ENCODE results near the gene LMTK3. TPM values are rescaled to one million over a fixed set of nuclear protein-coding genes. Genes with fewer than 3 reads are reported as not detected.
A peak's percentile ranks its signal among the peaks of the same experiment; 100 is the strongest.
"Not testable (repeated sequence)": the region's sequence is repeated elsewhere in the genome, so short reads cannot be mapped to it uniquely, and the experiment has no call there.

LMTK3 gene
- total RNA-seq, 1 donor from 2014 or later, result 21.0 TPM

- no peak for DNase-seq (ENCODE audit: low spot score)
These were observed 3.7 kb downstream of the LMTK3 start for GRCh38 chr19:48507911-48508439.

DNA sequence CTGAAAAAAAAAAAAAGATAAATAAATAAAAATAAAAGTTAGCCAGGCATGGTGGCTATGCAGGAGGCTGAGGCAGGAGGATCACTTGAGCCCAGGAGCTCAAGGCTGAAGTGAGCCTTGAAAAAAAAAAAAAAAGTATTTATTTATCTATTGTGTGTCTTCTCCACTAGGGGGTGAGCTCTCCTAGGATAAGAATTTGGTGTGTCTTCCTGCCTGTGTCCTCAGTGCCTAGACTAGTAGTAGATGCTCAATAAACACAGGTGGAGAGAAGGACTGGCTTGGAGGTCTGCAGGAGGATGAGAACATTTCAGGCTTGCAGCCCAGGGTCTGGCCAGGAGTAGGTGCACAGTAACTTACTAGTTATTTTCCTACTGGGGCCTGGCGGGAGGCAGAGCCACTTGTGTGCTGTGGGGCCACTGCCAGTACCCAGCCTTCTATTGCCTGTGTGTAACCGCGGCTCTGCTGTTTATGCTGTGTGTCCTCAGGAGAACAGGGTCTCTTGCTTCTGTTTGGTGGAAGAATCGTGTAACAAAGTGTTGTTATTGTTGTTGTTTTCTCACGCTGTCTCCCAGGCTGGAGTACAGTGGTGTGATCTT is 5.4 kb downstream of the LMTK3 start:
- DNase-seq (ENCODE audit: low spot score), result no peak

- DNase-seq (ENCODE audit: low spot score), result no peak
These were observed 9.2 kb downstream of the LMTK3 start for GRCh38 chr19:48502350-48503018.

- peak; percentile 95 for DNase-seq (ENCODE audit: low spot score)
These were observed 9.9 kb downstream of the LMTK3 start for GRCh38 chr19:48501494-48502349.

DNA sequence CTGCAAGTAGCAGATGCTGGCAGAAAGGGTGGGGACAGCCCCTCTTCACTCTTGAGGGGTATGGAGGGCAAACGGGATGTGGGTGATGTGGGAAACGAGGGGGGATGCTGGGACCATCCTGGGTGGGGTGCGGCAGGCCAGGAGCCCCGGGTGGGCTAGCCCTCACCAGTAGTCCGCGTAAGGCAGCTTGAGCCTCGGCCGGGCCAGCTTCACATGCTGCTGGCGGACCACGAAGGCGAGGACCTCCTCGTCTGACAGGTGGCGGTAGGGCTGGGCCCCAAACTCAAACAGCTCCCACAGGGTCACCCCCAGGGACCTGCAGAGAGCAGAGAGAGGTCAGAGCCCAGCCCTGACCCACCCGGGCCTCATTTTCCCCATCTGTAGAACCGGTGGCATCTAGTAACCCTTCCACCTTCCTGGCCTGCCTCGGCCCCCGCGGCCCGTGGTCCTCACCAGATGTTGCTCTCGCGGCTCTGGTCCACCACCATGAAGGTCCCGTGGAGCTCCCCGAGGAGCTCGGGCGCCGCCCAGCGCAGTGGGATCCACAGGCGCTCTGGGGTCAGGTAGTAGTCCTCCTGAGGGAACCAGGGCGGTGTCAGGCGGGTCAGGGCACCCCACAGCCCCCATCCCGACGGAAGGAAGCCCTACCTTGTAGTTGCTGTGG is 10.7 kb downstream of the LMTK3 start:
- no peak for DNase-seq (ENCODE audit: low spot score)

DNA sequence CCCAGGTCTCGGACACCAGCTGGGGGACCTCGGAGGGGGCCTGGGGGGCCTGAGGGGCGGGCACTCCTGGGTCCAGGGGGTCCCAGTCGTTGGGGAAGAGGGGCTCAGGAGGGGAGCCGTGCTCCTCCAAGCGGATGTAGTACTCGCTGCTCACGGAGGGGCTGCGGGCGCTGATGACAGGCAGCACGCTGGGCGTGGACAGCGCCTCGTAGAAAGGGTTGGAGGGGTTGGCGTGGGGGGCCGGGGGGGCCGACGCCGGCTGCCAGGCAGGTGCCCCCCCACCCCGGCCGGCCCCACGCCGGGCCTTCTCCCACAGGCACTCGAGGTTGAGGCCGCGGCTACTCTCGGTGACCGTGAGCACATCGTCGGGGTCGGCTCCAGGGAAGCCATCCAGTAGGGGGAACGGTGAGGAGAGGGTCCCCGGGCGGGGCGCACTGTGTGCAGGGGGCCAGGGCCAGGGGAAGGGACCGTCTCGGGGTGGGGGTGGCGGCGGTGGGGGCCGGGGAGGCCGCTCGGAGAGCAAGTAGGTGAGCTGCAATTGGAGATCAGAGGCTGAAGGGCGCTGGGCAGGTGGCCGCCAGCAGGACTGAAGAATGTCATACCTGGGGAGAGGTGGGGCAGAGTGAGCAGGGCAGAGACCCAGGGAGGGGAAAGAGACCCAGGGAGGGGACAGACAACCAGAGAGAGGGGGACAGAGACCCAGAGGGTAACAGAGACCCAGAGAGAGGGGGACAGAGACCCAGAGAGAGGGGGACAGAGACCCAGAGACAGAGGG is 12.1 kb downstream of the LMTK3 start:
- DNase-seq (ENCODE audit: low spot score), result no peak

GRCh38 chr19:48498595-48499311 is 12.9 kb downstream of the LMTK3 start:
- no peak for DNase-seq (ENCODE audit: low spot score)

DNA sequence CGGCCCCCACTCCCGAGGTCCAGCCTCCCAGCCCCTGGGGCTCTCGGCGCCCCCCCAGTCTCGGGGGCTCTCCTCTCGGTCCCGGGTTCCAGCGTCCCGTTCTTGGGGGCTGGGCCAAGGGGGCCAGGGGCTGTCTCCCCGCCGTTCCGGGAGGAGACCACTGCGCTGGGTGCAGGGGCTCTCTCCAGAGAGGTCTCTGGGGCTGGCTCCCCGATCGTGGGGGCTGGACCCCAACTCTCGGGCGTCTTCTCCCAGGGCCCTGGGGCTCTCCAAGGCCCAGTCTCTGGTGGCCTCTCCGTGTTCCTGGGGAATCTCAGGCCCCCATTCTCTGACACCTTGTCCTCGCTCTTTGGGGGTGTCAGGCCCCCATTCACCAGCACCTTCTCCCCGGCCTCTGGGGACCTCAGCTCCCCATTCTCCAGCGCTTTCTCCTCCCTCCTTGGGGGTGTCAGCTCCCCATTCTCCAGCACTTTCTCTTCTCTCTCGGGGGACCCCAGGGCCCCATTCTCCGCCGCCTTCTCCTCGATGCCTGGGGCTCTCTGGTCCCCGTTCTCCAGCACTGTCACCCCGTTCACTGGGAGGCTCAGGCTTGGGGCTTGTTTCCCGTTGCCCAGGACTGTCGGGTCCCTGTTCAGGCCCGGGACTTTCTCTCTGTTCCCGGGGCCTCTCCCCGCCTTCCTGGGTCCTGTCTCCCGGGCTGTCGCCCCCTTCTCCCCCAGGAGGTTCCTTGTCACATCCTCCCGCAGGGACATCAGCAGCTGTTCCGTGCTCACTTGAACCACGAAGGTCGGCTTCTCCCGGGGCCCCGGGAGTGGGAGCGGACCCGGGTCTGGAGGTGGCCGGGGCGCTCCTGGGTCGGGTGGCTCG is 13.7 kb downstream of the LMTK3 start:
- DNase-seq (ENCODE audit: low spot score), result no peak

DNA sequence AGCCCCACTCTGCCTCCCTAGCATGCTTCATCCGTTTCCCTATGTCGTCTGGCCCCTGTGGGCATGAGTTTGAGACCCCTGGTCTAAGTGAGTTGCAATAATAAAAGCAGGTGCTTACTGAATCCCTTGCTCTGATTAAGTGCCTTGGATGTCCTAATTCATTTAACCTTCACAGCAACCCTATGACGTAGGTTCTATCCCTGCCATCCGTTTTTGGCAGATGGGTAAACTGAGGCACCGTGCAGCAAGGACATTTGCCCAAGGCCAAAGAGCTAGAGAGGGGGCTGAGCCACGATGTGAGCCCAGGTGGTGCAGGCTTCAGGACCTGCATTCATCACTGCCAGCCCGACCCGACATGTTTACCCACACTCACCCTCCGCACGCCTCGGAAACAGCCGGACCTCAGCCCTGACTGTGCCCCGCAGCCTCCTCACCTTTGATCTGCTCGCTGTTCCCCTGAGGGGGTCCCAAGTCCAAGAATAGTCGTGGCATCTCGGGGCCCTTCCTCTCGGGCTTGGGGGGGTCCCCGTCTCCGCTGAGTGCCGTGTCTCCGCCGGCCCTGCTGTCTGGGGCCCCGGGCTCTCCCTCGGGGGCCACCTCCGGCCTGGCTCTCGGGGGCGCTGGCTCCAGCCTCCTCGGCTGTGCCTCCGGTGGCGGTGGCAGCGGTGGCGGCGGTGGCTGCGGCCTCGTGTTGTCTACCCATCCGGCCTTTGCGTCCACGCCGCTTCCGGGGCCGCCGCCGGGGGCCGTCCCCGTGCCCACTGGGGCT is 14.5 kb downstream of the LMTK3 start:
- no peak for DNase-seq (ENCODE audit: low spot score)

DNA sequence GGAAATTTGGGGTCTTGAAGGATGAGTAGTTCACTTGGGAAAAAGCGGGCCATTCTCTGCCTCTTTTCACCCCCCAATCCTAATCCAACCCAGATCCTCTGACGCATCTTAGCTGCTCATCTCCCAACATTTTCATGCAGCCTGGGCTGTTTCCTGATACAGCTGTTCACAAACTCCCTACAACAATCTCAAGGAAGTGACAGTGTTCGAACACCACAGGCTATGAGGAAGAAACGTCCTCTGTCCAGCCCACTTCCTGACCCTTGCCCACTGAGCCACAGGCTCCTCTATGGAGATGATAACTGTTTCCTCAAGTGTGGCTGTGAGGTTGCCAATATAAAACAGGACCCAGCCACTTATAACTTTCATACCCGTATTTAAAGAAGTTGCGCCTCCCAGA is 16.2 kb downstream of the LMTK3 start:
- DNase-seq (ENCODE audit: low spot score), result no peak

- no peak for DNase-seq (ENCODE audit: low spot score)
These were observed 17.8 kb downstream of the LMTK3 start for GRCh38 chr19:48493718-48494401.

DNA sequence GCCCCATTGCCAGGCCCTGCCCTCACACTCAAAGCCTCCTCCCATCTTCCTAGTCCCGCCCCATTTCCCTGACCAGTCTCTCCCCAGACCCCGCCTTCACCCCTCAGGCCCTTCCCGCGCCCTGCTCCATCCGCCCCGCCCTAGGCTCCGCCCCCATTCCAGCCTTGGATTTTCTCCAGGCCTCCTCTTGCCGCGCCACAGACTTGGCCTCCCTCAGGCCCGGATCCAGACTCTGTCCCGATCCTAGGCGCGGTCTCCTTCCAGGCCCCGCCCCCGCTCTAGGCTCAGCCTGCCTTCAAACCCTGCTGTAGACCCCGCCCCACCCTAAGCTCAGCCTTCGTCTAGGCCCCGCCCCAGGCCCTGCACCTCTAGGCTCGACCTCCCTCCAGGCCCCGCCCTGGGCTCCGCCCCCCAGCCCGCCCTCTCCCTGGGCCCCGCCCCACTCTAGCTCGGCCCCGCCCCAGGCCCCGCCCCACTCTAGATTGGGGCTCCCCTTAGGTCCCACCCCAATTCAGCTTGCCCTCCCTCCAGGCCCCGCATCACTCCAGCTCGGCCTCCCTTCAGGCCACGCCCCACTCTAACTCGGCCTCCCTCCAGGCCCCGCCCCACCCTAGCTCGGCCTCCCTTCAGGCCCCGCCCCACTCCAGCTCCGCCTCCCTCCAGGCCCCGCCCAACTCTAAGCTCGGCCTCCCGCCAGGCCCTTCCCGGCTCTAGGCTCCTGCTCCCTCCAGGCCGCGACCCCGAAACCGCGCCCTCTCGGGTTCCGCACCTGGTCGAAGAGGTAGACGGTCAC is 18.5 kb downstream of the LMTK3 start:
- peak; percentile 97 for DNase-seq (ENCODE audit: low spot score)

DNA sequence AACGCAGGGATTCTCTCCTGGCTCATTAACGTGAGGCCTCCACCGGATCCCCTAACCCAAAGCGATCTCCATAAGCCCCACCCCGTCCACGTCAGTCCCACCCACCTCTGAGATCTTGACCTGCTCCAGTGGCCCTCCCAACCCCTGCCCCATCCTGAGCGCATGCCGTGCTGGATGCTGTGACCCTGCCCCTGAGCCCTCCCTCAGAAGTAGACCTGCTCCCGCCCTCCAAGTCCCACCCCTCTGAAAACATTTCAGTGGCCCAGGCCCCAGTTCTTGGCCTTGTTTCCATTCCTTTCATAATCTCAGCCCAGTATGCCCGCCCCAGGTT is 19.9 kb downstream of the LMTK3 start:
- no peak for DNase-seq (ENCODE audit: low spot score)

DNA sequence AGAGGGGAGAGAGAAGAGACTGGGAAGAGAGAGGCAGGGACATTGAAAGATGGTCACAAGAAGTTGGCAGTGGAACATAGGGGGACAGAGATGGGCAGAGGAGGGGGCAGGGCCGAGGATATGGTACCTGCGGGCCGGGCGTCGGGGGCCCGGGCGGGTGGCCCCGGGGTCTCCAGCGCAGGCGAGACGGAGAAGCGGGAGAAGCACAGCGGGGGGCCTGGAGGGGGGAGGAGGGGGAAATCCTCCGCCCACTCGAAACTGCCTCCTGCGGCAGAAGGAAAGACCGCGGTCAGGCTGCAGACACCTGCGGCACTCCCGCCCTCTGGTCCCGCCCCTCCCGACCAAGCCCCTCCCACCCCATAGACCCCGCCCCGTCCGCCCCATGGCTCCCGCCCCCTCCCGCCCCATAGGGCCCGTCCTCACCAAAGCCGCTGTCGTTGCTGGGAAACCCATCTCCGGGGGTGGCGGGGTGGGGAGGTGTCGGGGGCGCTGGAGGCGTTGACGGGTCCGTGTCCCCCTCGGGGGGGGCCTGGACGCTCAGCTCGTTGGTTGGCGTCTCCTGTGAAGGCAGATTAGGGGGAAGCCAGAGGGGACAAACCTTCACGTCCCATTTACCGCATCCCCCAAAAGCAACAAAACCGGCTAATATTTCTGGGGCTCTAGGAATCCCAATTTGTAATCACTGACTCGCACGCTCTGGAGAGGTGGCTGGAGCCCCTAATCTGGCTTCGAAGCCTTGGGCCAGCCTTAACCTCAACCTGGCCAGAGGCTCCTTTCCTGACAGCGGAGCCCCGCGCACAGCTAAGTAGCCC is 20.4 kb downstream of the LMTK3 start:
- DNase-seq (ENCODE audit: low spot score), result no peak

- DNase-seq (ENCODE audit: low spot score), result peak; percentile 76
These were observed 21.9 kb downstream of the LMTK3 start for GRCh38 chr19:48489608-48490216.

GRCh38 chr19:48488478-48488877 is 23.2 kb downstream of the LMTK3 start:
- not testable (repeated sequence) for DNase-seq (ENCODE audit: low spot score)
